Left lung (tissue), 10 donors: ENCODE results near the gene PNPLA7. TPM values are rescaled to one million over a fixed set of nuclear protein-coding genes. Genes with fewer than 3 reads are reported as not detected.

Experiments
- ATAC-seq: fragments of 200-7000 bp; cut with Tn5 transposase; one replicate; pipeline ENCODE4 v1.9.1; 2020; ENCODE audit warnings: moderate library complexity
- DNase-seq, 4 donors: peaks; one replicate each; pipeline ENCODE4 v3.0.0-alpha.2; 2013 to 2020
- H3K27ac ChIP-seq, 2 donors: fragments of 200-600 bp; sonication (generic) in 1 of 2; one replicate each; pipeline versions ENCODE4 v1.5.0 to v1.8.0; 2020 to 2021
- H3K27me3 ChIP-seq, 2 donors: fragments of 200-600 bp; sonication (generic) in 1 of 2; one replicate each; pipeline versions ENCODE4 v1.5.0 to v1.8.0; 2020 to 2021
- H3K36me3 ChIP-seq, 2 donors: fragments of 200-600 bp; sonication (generic) in 1 of 2; one replicate each; pipeline versions ENCODE4 v1.5.0 to v1.8.0; 2020 to 2021
- H3K4me1 ChIP-seq, 2 donors: fragments of 200-600 bp; one replicate each; pipeline ENCODE4 v1.8.0; 2021
- H3K4me3 ChIP-seq, 2 donors: fragments of 200-600 bp; sonication (generic) in 1 of 2; one replicate each; pipeline versions ENCODE4 v1.5.0 to v1.8.0; 2020 to 2021; ENCODE audit warnings: mild to moderate bottlenecking in 1 of 2
- H3K9me3 ChIP-seq, 2 donors: fragments of 200-600 bp; sonication (generic) in 1 of 2; one replicate each; pipeline versions ENCODE4 v1.5.0 to v1.8.0; 2020 to 2021
- intact Hi-C, 2 donors: fragments of 100-400 bp; cut with DNase I; formaldehyde crosslinking; loops; one replicate each; pipeline versions ENCODE4 v1.11.2 to v1.14.2; 2022
- polyA plus RNA-seq, 6 donors: library from polyadenylated mRNA; unstranded; fragments of 120-200 nt; gene quantifications; one replicate each; pipeline ENCODE4 v1.2.1, GENCODE V29; 2013; ENCODE audit not compliant: insufficient read length in 6 of 6
- total RNA-seq, 2 donors: library from RNA; stranded (reverse); fragmentation: NEBNext Ultra II Directional; extraction: Animal tissue kit (Norgen Biotek cat#: 25700); gene quantifications; one replicate each; pipeline ENCODE4 v1.2.1, GENCODE V29; 2021
- TF ChIP-seq, protein P1 (sequence below), 2 donors: fragments of 200-600 bp; sonication (generic) in 1 of 2; IDR thresholded peaks; one replicate each; pipeline versions ENCODE4 v1.5.0 to v1.8.0; 2021; ENCODE audit warnings: antibody characterized with exemption in 2 of 2
- donor health status: DM: no; HTN: yes; CAD: no.
- donor health status: DM: no; HTN: no; CAD: no.

The PNPLA7 gene
- total and polyA plus RNA-seq, 8 donors: 2.9 to 8.9 (median 4.9) TPM

DNA sequence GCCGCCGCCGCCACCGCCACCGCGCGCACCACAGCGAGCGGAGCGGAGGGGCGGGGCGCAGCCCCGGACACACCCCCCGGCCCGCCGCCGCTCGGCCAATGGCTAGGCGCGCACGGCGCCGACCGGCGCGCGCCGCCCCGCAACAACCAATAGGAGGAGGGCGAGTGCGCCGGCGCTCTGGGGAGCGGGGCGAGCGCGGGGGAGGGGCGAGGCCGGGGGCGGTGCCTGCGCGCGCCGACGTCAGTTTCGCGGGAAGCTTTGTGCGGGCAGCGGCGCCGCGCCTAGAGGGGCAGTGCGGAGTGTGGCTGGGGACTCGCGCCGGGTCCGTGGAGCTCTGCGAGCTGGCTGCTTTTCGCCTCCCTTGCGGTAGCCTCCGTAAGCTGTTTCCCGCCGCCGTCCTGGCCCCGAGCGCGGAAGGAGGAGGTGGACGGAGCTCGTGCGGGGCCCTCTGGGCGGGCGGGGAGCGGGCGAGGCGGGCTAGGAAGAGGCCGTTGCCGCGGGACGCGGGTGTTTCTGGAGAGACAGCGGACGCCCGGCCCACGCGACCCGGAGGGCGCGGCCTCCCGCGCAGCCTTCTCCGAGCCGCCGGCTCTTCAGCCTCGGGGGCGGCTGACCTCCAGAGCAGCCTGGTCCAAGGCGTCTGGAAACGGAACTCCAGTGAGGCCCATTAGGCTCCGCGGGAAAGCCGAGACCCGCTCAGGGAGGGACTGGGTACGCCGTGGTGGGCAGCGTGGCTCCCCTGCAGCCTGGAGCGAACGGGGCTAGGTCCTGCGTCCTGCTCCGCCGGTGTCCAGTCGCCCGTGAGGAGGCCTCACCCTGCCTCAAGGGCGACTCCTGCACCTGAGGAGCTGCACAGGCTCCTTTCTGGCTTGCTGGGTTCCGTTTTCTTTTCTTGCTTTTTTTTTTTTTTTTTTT is 40.5 kb upstream of the PNPLA7 start, which contains the start of gene ZMYND19:
Gene ZMYND19 (minus strand): TSS at position 44 of the 915 bp plus-strand sequence. CDS start 249 bp downstream, outside the sequence.
- peak within 1 kb of the TSS in 1 of 2 donors; percentile 76 for H3K27ac ChIP-seq
- H3K36me3 ChIP-seq: peaks cover 0 to 25% of the 10 kb centered on the region in 2 donors
- peak within 1 kb of the TSS; percentile 90 to 93 for H3K4me3 ChIP-seq
- TF ChIP-seq, protein P1, sequence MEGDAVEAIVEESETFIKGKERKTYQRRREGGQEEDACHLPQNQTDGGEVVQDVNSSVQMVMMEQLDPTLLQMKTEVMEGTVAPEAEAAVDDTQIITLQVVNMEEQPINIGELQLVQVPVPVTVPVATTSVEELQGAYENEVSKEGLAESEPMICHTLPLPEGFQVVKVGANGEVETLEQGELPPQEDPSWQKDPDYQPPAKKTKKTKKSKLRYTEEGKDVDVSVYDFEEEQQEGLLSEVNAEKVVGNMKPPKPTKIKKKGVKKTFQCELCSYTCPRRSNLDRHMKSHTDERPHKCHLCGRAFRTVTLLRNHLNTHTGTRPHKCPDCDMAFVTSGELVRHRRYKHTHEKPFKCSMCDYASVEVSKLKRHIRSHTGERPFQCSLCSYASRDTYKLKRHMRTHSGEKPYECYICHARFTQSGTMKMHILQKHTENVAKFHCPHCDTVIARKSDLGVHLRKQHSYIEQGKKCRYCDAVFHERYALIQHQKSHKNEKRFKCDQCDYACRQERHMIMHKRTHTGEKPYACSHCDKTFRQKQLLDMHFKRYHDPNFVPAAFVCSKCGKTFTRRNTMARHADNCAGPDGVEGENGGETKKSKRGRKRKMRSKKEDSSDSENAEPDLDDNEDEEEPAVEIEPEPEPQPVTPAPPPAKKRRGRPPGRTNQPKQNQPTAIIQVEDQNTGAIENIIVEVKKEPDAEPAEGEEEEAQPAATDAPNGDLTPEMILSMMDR (IDR thresholded peaks at IDR 0.05): no peak
- H3K27me3 ChIP-seq: no peaks in the 10 kb centered on the region
- ATAC-seq: peak; percentile 95
- H3K9me3 ChIP-seq: no peaks in the 10 kb centered on the region
- peak; percentile 86 to 96 (median 90) for DNase-seq
- intact Hi-C loops: no loop called here
- H3K4me1 ChIP-seq: peaks cover 14 to 34% of the 10 kb centered on the region in 2 donors

DNA sequence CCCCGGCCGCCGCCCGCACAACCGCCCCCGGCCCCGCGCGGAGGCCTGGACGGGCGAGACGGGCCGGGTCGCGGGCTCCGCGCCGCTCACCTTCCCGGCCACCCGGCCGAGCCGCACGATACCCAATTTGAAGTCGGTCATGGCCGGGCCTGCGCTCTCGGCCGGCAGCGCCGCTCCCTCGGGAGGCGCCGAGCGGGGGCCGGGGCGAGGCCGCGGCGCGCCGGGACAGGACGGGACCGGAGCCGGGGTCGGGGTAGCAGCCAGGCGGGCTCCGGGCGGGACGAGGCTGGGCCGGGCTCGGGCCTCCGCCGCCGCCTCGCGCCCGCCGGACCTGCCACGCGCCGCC is 39.9 kb upstream of the PNPLA7 start:
- Histone ChIP-seq H3K4me1 (peaks cover 14 to 34% of the 10 kb centered on the region in 2 donors), H3K9me3 (no peaks in the 10 kb centered on the region), H3K27ac (no peak overlapping the region), H3K36me3 (peaks cover 0 to 31% of the 10 kb centered on the region in 2 donors), H3K4me3 (peak overlapping the region; percentile 51 to 90), H3K27me3 (no peaks in the 10 kb centered on the region)
- ATAC-seq: no peak
- TF ChIP-seq, protein P1 (IDR thresholded peaks at IDR 0.05): no peak
- intact Hi-C loops: no loop called here
- no peak for DNase-seq

DNA sequence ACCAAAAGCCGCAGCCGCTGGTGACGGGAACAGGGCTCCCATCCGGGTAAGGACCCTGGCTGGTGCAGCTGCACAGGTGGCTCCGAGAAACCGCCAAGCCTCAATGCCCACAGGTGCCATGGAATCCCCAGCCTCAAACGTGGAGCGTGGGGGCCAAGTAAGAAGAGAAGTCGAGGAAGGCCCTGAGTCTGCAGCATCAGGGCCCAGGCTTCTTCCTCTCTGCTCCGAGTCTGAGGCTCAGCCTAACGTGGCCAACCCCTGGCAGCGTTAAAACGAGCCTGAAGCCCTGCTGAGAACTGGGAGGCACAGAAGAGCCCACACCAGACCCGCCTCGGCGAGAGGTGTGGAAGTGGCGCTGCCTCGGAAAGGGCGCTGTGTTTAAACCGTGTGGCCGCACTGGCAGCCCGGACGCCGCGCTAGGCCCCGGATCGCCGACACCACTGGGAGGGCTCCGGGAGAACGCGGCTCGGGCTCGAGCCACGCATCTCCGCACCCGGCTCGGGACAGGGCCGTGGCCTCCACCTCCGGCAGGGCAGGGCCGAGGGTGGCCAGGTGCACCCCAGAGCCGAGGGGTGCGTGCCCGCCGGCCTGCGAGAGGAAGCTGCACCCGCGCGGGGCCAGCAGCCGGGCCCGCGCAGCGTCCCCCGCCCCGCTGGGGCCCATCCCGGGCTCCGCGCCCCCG is 39.4 kb upstream of the PNPLA7 start:
- H3K27me3 ChIP-seq: no peaks in the 10 kb centered on the region
- ATAC-seq: no peak

DNA sequence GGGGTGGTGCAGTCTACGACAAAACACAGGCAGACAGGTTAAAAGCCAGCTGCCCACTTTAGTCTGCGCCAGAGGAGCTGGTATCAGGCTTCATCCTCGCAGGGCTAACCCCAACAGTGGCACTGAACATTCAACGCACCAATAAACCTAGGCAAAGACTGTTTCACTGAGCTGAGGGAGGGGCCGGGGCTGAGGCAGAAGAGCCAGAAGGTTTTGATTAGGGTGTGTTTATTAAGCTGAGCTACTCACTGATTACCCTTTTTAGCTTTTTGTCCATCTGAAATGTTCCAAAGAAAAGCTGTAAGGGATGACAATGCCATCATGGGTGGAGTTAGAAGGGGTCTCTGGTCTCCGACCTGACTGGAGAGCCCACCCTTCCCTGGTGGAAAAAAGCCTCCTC is 38.7 kb upstream of the PNPLA7 start:
- ATAC-seq (no peak), DNase-seq (no peak)
- intact Hi-C loops: no loop called here
- Histone ChIP-seq H3K4me1 (peaks cover 14 to 34% of the 10 kb centered on the region in 2 donors), H3K36me3 (peaks cover 0 to 41% of the 10 kb centered on the region in 2 donors), H3K27ac (no peak overlapping the region), H3K27me3 (no peaks in the 10 kb centered on the region), H3K9me3 (no peaks in the 10 kb centered on the region), H3K4me3 (peak overlapping the region in 1 of 2 donors; percentile 90)
- TF ChIP-seq, protein P1 (IDR thresholded peaks at IDR 0.05): no peak

More for the DNA sequence above, 39.4 kb upstream of the PNPLA7 start:
- intact Hi-C loops: no loop called here
- no peaks in the 10 kb centered on the region for H3K9me3 ChIP-seq
- TF ChIP-seq, protein P1 (IDR thresholded peaks at IDR 0.05): no peak
- H3K36me3 ChIP-seq: peaks cover 0 to 34% of the 10 kb centered on the region in 2 donors
- no peak overlapping the region for H3K27ac ChIP-seq
- DNase-seq: peak in 2 of 4 donors; percentile 38 to 83
- peak overlapping the region; percentile 51 to 90 for H3K4me3 ChIP-seq
- peaks cover 14 to 34% of the 10 kb centered on the region in 2 donors for H3K4me1 ChIP-seq

DNA sequence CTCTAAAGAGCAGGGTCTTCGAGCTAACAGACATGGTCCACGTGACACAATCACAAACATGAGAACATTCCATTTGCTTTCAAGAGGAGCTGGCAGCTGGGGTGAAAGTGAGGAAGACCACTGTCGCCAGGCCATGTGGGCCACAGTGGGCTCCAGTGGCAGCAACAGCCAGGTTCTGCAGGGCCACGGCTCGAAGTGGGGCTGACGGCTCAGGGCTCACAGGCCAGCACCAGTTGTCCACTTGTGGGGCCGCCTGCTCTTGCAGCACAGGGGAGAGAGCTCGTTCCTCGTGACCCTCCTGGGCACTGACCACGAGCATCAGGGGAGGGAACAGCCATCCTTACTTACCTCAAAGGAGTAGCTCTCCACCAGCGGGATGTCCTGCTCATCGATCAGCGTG is 38.1 kb upstream of the PNPLA7 start:
- H3K27ac ChIP-seq: no peak overlapping the region
- no peak for DNase-seq
- no peak overlapping the region for H3K4me3 ChIP-seq
- H3K4me1 ChIP-seq: peaks cover 14 to 31% of the 10 kb centered on the region in 2 donors
- TF ChIP-seq, protein P1 (IDR thresholded peaks at IDR 0.05): no peak
- peaks cover 0 to 47% of the 10 kb centered on the region in 2 donors for H3K36me3 ChIP-seq
- intact Hi-C loops: no loop called here
- H3K27me3 ChIP-seq: no peaks in the 10 kb centered on the region
- ATAC-seq: no peak
- H3K9me3 ChIP-seq: no peaks in the 10 kb centered on the region
